HUDEP-2 (cell line): ENCODE measurements around the gene NELL2.
"Not testable (repeated sequence)": the region's sequence is repeated elsewhere in the genome, so short reads cannot be mapped to it uniquely, and the experiment has no call there.

Experiments
- DNase-seq, 76 experiments: peaks; one replicate each; lab custom pipeline; 2025; ENCODE audit not compliant: unreplicated experiment in 76 of 76; lab: John Stamatoyannopoulos, UW

The NELL2 gene

GRCh38 chr12:44703182-44703910 lies 172.8 kb downstream of the NELL2 start:
- no peak for DNase-seq

DNA sequence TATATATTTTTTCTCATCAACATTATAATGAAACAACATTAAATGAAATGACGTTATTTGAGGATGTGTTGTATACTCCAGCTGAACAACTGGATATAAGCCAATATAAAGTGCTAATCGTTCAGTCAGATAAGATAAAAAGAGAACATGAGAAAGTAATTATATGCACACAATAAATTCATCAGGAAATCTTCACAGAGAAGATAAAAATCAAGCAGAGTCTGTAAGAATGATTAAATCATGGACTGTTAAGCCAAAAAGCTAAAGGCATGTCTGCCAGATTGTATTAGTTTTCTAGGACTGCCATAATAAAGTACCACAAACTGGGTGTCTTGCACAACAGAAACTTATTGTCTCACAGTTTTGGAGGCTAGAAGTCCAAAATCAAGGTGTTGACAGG lies 178.6 kb downstream of the NELL2 start:
- DNase-seq, result no peak

GRCh38 chr12:44696542-44696941 lies 179.6 kb downstream of the NELL2 start:
- no peak for DNase-seq

GRCh38 chr12:44694017-44694416 lies 182.1 kb downstream of the NELL2 start:
- no peak for DNase-seq

DNA sequence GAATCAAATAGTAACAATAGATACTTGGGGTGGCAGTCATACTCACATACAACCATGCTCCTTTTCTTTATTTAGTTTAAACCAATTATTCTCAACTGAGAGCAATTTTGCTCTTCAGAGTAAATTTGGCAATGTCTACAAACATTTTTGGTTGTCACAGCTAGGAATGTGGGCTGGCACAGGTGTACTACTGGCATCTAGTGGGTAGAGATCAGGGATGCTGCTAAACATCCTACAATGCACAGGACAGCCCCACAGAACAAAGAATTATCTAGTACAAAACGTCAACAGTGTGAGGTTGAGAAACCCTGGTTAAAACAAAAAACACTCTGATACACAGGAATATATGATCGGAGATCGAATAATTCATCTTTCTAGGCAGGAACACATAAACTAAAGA lies 186.5 kb downstream of the NELL2 start:
- no peak for DNase-seq

DNA sequence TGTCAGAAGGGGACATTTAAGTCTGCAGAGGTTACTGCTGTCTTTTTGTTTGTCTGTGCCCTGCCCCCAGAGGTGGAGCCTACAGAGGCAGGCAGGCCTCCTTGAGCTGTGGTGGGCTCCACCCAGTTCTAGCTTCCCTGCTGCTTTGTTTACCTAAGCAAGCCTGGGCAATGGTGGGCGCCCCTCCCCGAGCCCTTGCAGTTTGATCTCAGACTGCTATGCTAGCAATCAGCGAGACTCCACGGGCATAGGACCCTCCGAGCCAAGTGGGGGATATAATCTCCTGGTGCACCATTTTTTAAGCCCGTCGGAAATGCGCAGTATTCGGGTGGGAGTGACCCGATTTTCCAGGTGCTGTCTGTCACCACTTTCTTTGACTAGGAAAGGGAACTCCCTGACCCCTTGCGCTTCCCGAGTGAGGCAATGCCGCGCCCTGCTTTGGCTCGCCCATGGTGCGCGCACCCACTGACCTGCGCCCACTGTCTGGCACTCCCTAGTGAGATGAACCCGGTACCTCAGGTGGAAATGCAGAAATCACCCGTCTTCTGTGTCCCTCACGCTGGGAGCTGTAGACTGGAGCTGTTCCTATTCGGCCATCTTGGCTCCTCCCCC lies 189.2 kb downstream of the NELL2 start:
- not testable (repeated sequence) for DNase-seq

GRCh38 chr12:44677724-44678123 lies 198.4 kb downstream of the NELL2 start:
- no peak for DNase-seq

GRCh38 chr12:44674875-44675274 lies 201.2 kb downstream of the NELL2 start:
- DNase-seq, result no peak

DNA sequence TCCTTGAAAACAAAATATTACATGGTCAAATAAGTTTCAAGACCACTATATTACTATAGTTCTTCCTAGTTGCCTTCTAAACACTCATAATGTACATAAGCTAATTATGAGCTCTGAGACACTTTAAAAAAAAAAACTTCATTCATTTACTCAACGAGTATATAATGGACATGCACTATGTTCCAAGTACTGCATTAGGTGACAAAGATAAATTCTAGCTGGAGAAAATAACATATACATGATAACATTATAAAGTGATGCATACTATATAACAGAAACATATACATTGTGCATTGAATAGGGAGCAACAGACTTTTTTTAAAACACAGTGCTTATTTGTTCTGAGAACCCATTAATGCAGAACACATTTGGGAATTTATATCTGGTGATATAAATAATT lies 202.3 kb downstream of the NELL2 start:
- no peak for DNase-seq

DNA sequence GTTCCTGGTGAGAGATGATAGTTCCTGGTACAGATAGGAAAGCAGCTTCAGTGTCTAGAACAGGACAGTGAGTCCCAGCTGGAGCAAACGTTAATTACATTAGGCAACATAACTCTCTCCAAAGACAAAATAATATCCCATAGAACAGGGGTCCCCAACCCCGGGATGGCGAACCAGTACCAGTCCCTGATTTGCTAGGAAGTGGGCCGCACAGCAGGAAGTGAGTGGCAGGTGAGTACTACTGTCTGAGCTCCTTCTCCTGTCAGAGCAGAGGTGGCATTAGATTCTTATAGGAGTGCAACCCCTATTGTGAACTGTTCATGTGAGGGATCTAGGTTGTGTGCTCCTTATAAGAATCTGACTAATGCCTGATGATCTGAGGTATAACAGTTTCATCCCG lies 204.1 kb downstream of the NELL2 start:
- DNase-seq, result no peak

- no peak for DNase-seq
These were observed 207.7 kb downstream of the NELL2 start for GRCh38 chr12:44668443-44668842.

DNA sequence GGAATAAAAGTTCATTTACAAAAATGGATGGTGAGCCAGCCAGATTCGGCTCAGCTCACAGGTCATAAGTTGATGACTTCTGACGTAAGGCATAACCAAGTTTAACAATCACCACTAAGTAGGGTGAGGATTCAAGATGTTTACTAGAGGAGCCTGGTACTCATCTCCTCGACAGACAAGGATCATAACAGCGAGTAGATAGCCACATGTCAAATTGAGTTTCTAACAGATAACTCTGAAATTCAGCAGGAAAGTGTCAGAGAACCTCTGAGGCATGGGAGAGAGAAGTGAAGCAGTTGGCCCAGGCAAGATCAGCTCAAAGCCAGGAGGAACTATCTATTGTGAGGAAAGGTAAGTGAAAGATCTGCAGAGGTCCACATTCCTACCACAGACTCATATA lies 208.7 kb downstream of the NELL2 start:
- no peak for DNase-seq

GRCh38 chr12:44663291-44663690 lies 212.8 kb downstream of the NELL2 start:
- DNase-seq, result no peak

- no peak for DNase-seq
These were observed 220.3 kb downstream of the NELL2 start for GRCh38 chr12:44655846-44656245.

- DNase-seq, result no peak
These were observed 221.2 kb downstream of the NELL2 start for GRCh38 chr12:44654646-44655639.

GRCh38 chr12:44653861-44654527 lies 222.1 kb downstream of the NELL2 start:
- no peak for DNase-seq

DNA sequence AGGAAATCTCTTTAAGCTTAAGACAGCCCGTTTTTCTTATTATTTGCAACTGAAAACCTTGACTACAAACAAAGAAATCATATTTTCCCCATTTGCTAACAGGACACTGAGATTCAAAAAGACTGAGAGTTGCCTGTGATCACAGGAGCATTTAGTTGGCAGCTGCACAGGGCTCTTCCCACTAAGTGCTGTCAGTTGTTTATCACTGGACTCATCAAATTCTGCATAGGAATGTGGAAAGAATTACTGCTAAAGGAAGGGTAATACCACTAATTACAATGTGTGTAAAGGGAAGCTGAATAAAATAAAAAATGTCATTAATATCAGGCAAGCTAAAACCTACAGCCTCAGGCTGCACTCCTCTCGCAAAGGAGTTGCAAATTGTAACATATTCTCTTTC lies 226.4 kb downstream of the NELL2 start:
- DNase-seq, result no peak

DNA sequence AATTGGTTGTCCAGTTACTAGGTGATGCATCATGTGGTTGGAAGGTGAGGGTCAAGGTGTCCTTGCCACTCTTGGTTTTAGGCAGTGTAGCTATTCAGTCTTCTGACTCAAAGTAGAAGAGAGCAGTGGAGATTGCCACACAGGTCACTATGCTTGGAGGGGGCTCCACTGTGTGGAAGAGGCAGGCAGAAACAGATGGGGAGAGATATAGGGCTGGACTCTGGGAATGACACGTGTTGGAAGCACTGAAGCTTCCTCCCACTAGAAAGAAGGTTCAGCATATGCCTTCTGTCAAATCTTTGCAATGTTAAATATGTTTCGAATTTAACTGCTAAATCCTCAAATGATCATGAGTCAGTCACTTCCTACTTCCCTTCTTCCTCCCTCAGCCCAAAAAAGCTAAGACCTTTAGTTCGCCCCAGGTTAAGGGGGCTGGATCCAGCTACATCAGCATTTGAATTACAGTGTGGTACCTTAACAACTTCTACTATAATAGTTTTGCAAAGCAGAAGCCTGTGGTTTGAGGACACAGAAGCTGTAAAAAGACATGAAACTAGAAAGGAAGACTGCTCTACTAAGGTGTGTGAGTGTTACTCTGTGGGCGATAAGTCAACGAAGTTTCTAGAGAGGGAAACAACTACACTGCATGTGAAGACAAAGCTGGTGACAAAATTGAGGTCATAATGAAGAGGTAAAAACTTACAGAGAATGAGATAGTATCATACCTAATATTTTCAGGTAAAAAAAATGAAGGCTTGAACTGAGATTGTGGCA lies 228.0 kb downstream of the NELL2 start:
- DNase-seq, result no peak

DNA sequence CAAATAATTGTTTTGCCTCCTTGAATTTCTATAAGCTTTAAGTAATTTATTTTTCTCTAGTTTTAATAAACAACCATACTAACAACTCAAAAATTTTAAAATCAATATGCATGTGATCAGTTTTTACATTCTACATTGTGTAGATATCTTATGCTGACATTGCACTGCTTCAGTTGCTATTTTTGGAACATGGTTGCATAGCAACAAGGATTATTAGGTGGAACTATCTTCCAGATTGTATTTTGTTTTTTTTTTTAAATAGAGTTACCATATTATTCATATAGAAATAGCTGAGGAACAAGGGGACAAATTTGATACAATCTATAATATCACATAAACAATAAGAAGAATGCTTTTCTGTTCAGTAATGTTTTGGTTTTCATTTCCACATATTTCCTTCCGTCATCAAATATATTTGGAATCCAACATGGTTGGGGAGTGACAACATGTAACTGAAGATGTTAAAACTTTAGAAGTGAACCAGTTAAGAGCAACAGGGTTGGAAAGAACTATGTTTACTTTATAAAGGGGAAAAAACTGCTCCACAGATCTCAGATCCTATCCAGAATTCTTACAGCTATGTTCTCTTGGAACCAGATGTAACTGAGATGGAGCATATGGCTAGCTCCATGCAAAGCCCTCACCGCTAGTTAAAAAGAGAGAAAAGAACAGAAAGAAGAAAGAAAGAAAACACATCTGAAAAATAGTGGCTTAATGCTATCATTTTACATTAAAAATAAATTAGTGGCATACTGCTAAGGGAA lies 235.5 kb downstream of the NELL2 start:
- DNase-seq, result no peak
